Thyroid gland (tissue), 4 donors: Measurements from ENCODE around the gene CYP3A4.

Experiments
- POLR2A ChIP-seq, 2 donors: fragments of 450-650 bp; IDR thresholded peaks; one replicate each; pipeline ENCODE4 v1.6.1; 2017; ENCODE audit warnings: antibody characterized with exemption in 2 of 2, mild to moderate bottlenecking in 2 of 2, moderate library complexity in 1 of 2
- TF ChIP-seq, protein P1 (sequence below), 6 experiments: fragments of 200-600 bp in 3 of 6; fragments of 450-650 bp in 3 of 6; sonication (generic) in 3 of 6; IDR thresholded peaks; one replicate each; pipeline ENCODE4 v1.5.1; 2016 to 2019; ENCODE audit warnings: antibody characterized with exemption in 6 of 6, mild to moderate bottlenecking in 2 of 6, inconsistent platforms in 1 of 6, moderate library complexity in 1 of 6

DNA sequence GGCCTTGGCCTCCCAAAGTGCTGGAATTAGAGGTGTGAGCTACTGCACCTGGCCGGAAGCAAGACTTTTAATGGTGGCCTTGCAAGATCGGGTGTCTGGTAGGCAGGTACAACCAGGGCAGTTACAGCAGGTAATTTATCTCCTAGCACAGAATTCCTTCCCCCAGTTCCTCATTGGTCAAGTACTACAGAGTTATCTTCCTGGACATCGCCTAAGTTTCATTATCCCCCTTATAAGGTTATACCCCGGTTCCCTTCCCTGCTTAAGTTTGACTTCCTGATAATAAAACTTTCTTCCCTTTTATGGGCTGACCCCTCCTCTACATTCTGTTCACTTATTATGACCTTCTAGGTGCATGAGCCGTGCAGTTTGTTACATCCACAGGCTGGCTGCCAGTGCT, 24.8 kb upstream of the CYP3A4 start:
- no peak for TF ChIP-seq POLR2A (IDR thresholded peaks at IDR 0.05)
- TF ChIP-seq, protein P1, sequence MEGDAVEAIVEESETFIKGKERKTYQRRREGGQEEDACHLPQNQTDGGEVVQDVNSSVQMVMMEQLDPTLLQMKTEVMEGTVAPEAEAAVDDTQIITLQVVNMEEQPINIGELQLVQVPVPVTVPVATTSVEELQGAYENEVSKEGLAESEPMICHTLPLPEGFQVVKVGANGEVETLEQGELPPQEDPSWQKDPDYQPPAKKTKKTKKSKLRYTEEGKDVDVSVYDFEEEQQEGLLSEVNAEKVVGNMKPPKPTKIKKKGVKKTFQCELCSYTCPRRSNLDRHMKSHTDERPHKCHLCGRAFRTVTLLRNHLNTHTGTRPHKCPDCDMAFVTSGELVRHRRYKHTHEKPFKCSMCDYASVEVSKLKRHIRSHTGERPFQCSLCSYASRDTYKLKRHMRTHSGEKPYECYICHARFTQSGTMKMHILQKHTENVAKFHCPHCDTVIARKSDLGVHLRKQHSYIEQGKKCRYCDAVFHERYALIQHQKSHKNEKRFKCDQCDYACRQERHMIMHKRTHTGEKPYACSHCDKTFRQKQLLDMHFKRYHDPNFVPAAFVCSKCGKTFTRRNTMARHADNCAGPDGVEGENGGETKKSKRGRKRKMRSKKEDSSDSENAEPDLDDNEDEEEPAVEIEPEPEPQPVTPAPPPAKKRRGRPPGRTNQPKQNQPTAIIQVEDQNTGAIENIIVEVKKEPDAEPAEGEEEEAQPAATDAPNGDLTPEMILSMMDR (IDR thresholded peaks at IDR 0.05) = no peak
